Cerebellar cortex (tissue), 1 donor: ENCODE results near the gene NIN.
"Not testable (repeated sequence)": the region's sequence is repeated elsewhere in the genome, so short reads cannot be mapped to it uniquely, and the experiment has no call there.

Experiments used
- DNase-seq: peaks from one replicate; pipeline ENCODE4 v3.0.0-alpha.2; 2015; ENCODE audit warnings: low spot score

NIN gene

DNA sequence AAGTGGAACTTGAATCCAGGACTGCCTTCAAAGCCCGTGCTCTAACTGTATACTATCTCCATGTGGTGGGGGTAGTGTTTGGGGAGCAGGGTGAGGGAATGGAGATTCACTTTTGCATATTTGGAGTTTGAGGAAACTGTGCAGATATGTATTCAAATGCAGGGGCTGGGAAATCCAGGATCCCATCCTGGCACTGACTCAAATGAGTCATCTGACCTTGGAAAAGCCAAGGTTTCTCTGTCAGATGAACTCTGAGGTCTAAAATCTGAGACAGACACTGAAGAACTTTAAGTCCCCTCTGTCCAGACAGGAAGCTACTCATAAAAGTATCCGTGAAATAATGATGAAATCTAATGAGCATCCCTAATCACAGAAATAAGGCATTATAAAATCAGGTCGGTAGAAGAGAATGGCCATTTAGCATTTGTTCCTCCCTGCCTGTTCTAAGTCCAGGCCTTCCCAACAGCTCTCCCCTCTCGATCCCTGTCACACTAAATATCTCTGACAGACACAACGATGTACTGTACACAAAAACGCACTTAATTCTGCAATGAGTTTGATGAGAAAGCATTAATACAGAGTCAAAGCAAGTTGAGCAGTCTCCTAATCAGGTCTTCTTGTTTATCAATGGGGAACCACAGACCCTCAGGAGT is 14.4 kb downstream of the NIN start:
- no peak for DNase-seq

DNA sequence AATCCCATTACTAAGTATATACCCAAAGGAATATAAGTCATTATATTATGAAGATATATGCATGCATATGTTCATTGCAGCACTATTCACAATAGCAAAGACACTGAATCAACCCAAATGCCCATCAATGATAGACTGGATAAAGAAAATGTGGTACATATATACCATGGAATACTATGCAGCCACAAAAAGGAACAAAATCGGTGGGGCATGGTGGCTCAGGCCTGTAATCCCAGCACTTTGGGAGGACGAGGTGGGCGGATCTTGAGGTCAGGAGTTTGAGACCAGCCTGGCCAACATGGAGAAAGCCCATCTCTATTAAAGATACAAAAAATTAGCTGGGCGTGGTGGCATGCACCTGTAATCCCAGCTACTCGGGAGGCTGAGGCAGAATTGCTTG is 15.4 kb downstream of the NIN start:
- not testable (repeated sequence) for DNase-seq

DNA sequence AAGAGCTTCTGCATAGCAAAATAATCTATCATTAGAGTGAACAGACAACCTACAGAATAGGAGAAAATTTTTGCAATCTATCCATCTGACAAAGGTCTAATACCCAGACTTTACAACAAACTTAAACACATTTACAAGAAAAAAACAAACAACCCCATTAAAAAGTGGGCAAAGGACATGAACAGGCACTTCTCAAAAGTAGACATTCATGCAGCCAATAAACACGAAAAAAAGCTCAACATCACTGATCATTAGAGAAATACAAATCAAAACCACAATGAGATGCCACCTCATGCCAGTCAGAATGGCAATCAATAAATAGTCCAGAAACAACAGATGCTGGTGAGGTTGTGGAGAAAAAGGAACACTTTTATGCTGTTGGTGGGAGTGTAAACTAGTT is 15.9 kb downstream of the NIN start:
- DNase-seq: not testable (repeated sequence)

DNA sequence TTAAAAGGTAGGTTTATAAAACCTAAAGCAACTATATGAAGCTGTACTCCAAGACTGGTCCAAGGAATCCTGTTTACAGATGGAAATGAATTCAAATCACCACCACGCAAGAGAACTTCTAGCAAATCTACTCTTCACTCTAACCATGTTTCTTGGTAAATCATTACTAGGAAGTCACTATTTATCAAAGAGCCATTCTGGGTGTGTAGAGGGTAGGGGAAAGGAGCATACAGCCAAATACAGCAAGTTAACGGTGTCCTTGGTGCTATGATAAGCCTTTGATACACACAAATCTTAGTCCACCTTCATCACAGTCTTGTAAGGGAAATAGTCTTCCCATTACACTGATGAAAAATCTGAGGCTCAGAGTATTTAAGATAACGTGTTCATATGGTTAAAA is 16.8 kb downstream of the NIN start:
- DNase-seq: no peak

DNA sequence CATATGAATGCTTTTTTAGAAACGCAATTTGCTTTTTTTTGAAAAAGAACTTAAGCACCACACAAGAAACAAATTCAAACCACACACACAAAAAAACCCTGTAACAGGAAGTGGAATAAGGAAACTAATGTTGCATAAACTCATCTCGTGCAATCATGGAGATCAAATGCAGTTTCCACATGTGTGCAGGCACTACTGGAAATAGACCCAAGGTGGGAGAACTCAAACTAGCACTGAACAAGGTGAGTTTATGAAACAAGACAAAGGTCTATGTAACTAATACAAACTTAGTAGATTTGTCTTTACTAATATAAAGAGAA is 17.5 kb downstream of the NIN start:
- no peak for DNase-seq

DNA sequence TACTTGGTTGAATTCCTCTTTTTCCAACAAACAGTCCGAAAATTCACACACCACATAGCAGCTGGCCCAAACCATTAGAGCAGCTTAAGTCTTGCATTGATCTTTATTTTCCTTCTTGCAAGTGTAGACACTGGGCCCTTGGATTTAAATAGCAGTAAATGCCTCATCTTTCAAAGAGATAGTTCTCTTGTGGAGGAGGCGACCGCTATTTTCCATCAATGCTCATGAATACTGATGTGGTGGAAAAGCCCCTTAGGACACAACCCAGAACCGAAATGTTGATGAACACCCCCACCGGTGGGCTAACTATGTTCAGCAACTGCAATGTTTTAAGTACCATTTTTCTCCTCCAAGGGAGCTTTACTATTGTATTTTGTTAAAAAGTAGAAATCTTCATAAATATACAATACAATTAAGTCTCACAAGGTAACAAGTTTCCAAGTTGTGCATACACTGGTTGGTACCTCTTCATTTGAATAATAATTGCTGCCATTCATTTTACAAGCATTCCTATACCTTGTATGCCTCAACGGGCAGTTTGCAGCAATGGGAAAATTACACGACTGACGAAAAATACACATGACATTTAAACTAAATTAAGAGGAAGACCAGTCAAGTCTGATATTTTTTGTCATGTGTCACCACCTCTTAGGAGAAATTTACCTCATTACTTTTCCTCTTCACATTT is 18.0 kb downstream of the NIN start:
- no peak for DNase-seq

DNA sequence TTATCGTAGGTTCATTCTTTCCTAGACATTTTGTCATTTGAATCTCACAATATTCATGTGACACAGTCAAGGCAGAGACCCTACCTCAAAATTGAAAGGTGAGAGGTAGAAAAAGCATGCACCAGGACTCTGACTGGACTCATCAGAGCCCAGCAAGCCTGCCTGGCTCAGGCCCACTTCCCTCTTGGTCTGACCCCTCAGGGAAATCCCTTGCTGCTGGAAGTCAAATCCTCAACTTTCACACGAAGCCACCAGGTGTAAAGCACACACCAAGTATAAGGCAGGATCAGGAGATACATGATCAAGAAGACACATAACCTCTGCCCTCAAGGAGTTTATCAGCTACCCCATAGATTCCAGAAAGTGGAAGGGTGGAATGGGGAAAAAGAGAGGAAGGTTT is 18.8 kb downstream of the NIN start:
- DNase-seq: no peak

DNA sequence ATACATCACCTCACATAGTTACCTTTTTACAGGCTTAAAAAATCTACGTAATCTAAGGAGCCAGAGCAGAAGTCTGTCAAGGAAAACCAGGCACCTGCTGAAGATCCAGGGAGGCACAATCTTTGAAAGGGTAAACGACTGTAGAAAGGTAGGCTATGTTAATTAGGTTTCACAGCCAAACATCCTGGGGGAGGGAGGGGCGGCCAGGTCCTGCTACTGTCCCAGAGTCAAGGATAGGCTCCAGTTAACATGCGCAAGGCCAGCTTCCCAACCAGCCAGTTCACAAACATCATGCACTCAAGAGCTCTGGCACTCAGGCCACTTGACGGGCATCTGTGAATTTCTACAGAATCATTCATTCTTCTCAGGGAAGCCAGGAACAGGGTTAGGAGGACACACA is 22.9 kb downstream of the NIN start:
- no peak for DNase-seq

DNA sequence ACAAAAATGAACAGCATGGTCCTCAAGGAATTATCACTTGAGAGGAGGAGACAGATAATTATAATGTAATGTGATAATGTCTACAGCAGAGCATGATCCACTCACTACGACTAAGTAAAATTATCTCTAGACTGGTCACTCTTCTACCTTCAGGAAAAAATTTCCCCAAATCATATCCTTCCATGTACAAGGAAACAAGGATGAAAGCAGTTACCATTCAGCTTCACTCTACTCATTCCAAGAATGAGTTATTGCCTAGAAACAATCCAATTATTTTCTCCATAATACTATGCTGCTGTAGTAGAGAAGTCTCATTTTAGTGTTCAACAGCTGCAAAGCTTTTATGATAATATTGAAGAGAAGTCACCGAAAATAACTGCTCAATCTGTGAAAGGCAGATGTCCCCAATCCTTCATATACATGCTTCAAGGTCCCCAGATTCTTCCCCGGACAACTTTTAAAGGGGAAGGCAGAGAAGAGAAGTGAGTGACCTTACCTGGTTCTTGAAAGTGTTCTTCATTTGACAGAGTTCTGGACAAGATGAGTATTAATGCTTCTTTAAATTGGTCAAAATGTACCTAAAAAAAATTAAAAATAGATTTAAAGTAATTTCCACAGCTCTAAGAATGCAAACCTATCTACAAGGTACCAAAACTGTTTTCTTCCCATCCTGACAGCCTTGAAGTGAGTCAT is 24.6 kb downstream of the NIN start:
- no peak for DNase-seq

DNA sequence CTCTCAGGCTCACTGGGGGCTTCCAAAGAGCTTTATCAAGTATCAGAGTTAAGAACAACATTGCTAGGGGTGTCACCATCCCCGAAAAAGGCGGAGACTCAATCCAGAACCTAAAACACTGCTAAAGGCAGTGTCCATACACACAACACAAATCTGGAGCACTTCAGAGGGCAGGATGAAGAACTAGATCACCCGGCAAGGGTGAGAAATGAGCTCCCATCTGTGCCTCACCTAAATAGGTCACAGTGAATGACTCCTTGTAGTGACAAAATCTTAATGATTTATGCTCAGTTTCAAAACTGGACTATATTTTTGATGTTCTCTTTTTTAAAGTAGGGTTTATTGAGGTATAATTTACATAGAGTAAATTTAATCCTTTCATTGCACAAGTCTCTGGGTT is 25.6 kb downstream of the NIN start:
- DNase-seq: peak; percentile 68

DNA sequence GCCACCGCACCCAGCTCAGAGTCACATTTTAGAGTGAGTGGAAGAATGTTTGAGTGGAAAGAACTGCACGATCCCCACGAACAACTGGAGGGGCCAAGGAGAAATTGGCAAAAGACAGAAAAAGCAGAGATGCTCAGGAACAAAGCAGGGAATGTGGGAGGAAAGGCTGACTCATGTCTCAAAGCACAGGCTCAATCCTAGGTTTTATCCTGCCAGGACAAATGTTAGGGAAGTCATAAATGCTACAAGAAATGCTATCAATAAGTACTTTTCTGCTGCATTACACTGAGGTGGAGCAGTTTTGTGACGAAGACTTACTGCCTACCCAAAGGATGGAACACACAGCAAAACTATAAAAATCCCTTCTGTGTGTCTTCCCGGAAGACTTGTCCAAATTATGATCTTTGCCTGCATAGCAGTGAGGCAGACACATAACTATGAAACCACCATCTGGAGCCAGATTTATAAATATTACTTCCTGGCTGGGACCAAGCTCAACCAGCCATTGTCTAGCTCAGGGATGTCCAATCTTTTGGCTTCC is 26.7 kb downstream of the NIN start:
- DNase-seq: peak; percentile 82

DNA sequence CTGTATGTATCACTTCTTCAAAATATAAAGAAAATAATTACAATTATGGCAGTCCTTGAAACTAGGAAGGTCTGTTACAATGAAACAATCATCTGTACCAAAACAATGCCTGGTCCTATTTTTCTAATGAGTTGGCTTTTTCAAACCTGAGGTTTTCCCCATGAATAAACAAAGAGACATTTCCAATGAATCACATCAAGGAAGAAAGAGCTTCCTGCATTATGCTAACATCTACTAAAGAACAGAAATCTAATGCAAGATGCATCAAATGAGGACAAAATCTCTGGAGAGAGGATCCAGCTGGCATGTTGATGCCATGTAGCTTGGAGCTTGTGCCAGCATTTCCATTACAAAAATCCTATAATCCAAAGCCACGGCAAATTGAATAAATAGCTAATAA is 29.3 kb downstream of the NIN start:
- peak; percentile 56 for DNase-seq

DNA sequence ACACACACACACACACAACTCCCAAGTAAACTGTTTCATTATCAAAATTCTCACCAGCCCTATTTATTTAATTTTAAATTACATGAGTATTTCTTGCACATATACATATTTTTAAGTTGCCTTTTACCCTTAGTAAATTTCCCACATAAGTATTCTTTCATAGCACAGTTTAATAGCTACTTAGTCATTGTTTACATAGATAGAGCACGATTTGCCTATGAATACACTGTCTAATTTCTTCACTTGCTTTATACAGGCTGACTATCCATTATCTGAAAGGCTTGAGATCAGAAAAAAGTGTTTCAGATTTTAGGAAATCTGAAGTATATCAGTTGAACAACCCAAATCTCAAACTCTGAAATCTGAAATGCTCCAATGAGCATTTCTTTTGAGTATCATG is 30.9 kb downstream of the NIN start:
- no peak for DNase-seq

DNA sequence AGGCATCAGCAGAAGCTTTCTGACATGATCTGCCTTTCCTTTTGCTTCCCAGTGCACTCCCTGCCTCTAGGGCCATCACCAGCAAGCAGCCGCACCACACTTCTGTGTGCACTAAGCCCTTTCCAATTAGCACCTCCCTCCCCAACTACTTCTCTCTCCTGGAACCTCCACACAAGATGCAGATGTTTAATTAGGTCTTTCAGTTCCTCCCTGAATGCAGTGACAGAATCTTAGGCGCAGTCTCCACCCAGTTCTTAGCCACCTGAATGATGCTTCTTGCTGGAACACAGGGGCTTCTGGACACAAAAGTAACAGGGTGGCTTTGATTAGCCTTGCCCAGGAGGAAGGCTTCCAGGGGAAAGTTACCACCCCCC is 32.9 kb downstream of the NIN start:
- no peak for DNase-seq

DNA sequence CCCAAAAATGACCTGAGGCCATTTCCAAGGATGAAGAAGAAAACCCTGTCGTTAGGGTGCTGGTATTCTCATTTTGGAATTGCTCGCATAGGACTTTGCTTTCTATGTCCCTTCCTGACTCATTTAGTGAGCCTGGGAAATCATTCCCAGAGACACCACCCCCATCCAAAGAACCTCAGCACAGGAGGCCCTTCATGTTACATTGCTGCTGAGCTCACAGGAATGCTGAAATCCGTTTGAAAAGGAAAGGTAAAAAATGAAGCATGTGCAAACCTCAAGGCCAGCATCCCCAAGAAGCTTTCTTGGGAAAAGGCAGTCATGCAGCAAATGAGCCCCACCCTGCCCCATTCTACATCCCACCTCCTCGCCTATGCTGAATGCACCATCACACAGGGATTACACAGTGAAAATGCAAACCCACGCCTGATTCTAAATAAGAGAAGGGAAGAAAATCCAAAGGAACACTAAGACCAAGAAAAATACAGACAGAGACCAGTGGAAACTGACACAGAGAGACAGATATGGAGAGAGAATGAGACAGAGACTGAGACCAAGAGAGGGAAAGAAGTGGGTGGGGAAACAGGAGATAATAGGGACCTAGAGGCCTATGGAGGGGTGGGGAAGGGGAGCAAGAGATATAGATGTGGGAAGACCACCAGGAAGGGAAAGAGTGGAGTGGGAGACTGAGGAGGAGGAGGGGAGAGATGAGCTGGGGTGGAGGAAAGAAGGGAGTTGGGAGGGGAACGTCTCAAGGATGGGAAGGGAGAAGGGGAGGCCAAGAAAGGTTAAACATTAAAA is 33.5 kb downstream of the NIN start:
- no peak for DNase-seq

DNA sequence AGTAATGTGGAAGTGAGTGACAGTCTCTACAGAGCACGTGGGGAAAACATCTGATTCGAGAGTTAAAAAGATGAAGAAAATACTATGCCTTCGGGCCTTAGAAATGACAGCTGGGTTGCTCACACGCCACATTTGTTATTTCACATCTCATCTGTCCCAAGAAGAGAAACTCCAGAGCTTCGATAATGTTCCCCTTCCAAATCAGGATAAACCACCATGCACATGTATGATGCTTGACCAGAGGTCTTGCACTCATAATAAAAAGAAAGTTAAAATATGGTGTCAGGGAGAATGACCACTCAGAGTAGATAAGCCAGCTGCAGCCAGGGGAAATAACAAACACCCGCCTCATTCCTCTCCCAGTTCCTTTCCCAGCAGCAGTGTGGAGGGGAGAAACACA is 34.6 kb downstream of the NIN start:
- no peak for DNase-seq

DNA sequence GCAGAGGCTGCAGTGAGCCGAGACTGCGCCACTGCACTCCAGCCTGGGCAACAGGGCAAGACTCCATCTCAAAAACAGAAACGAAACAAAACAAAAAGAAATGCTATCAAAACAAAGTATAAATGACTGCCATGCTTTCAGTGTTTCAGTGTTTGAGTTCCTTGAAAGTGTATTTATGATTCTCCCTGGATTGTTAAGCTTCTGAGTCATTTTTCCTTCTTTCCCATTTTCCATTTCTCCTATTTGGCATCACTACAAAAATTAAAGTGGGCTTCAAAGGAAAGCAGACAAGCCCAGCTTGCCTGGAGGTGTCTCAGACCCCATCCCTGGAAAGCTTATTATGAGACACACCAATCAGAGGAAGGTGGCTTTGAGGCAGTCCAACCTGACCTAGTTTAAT is 35.1 kb downstream of the NIN start:
- no peak for DNase-seq

DNA sequence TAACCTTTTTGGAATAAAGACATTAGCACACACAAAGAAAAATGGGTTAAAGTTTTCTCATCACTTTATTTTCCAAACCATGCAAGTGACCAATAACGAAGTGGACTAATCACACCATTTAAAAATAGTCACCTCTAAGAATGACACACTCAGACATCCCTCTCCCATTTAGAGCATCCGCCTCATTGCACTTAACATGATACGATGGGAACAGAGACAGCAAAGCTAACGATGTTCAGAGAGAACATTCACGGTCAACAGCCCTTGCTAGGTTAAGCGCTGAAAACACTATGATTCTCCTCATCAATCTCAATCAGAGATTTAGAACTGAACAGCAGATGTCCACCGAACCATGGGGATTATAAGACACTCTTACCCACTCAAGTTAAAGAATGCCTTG is 35.8 kb downstream of the NIN start:
- peak; percentile 42 for DNase-seq

DNA sequence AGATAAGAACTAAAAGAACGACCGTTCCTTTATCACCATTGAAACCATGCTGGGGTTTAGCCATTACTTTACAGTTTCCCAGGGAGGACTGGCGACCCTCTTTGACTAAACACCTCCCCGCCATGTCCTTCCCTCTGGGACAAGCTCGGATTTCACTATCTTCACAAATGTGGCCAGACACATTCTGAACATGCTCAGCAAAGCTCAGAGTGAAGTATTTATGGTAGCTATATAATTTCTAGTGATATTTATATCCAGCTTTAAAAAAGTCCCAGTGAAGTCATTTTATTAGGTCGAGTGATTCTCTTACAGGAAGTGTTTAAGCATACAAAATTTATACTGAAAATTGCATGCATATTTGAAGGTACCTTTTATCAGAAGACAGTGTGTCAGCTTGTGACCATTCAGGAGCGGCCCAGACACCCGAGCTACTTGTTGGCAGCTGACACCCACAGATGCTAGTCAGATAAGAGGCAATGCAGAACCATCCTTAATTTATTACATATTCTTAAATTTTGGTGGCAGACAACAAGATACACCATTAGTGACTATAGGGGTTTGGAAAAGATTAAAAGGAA is 36.8 kb downstream of the NIN start:
- DNase-seq: peak; percentile 64

DNA sequence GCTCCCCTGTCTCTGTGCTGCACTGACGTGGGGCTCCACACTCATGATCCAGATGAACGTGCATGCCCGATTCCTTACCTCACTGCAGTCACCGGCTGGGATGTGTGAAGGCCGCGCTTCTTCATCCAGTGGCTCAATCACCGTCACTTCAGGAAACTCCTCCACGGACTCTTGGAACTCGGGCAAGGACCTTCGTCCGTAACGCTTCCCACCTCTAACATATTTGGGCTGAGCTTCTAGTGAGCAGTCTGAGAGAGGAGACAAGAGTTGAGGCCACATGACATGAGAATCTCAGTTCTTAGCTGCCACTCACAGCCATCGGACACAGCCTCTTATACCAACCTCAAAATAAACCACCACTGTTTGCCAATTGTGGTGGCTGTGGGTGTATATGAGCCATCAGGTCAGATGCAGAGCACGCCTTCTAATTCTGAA is 38.3 kb downstream of the NIN start:
- no peak for DNase-seq

DNA sequence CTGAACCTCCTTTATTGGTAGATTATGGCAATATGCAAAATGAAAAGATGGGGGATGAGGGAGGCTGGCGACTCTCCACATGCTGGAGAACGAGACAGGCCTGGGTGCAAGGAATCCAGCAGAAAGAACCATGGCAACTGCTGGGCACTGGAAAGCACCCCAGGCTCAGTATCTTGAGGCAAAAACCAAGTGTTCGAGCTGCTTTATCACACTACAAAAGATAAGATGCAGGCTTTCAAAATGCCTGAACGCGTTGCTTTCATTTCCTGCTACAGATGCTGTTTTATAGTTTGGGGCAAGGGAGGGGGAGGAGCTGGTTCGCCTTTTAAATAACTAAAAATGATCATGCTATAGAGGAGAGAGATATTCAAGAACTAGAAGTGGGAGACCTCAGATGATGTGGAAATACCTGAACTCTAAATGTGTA is 38.9 kb downstream of the NIN start:
- no peak for DNase-seq

DNA sequence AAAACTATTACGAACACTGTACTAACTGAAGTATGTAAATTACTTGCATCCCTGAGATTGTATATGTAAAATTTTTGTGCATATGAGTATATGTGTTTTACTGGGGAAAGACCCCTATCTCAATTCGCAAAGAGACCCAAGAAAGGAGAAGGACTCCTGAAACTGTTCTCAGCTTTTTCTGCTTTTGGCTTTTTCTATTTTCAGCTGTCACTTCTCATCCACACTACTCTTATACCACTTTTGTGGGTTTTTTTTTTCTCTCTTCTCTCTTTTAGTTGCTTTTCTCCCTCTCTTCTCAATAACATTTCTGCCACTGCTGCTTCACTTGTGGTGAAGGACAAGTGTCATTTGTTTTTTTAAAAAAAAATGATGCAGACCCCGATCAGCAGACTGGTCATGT is 39.8 kb downstream of the NIN start:
- DNase-seq: no peak
